SK-N-SH treated with all-trans-retinoic acid at 6 μM for 48 hours (cell line): Measurements from ENCODE around the gene ANKEF1.

Experiments used
- ARNTL ChIP-seq: fragments of 450-650 bp; formaldehyde crosslinking; IDR thresholded peaks from 2 replicates; pipeline ENCODE4 v1.5.0; 2020; ENCODE audit warnings: low read depth, mild to moderate bottlenecking, moderate library complexity, borderline replicate concordance
- CSDC2 ChIP-seq: fragments of 250-450 bp; sonication (Bioruptor Pico); IDR thresholded peaks from 2 replicates; pipeline ENCODE4 v1.5.0; 2020; ENCODE audit warnings: mild to moderate bottlenecking, moderate library complexity
- ISL1 ChIP-seq: fragments of 250-450 bp; sonication (Bioruptor Pico); IDR thresholded peaks from 2 replicates; pipeline ENCODE4 v2.1.2; 2022; ENCODE audit warnings: mild to moderate bottlenecking, moderate library complexity
- PATZ1 ChIP-seq: fragments of 250-450 bp; sonication (Bioruptor Pico); IDR thresholded peaks from 2 replicates; pipeline ENCODE4 v1.8.0; 2020; ENCODE audit warnings: mild to moderate bottlenecking, moderate library complexity, borderline replicate concordance
- ZFP30 ChIP-seq: fragments of 450-650 bp; formaldehyde crosslinking; IDR thresholded peaks from 2 replicates; pipeline ENCODE4 v1.5.0; 2022; ENCODE audit warnings: mild to moderate bottlenecking, moderate library complexity

GRCh38 chr20:10060226-10060625 is 25.4 kb downstream of the ANKEF1 start:
- TF ChIP-seq ISL1 (no peak), ZFP30 (CRISPR knock-in tag) (no peak), ARNTL (no peak), CSDC2 (no peak), PATZ1 (CRISPR knock-in tag) (no peak)
